Neural cell (in vitro differentiated cells): ENCODE results near the gene MACO1. TPM values are rescaled to one million over a fixed set of nuclear protein-coding genes. Genes with fewer than 3 reads are reported as not detected.

Source experiments
- H2AFZ ChIP-seq: fragments of 200-600, 300-800 bp; sonication (generic), shearing (Covaris generic); 2 replicates; pipeline ENCODE4 v1.6.0; 2014; ENCODE audit warnings: low read depth, mild to moderate bottlenecking, antibody characterized with exemption, low read length, moderate library complexity
- H3F3A ChIP-seq: fragments of 200-600 bp; shearing (Covaris generic); 2 replicates; pipeline ENCODE4 v1.6.1; 2016; ENCODE audit warnings: mild to moderate bottlenecking, moderate library complexity, mixed read lengths, antibody characterized with exemption, low read length; ENCODE audit not compliant: insufficient read depth, poor library complexity, severe bottlenecking
- H3K27ac ChIP-seq: fragments of 200-600, 300-800 bp; sonication (generic), shearing (Covaris generic); 2 replicates; pipeline ENCODE4 v1.5.1; 2014; ENCODE audit warnings: mild to moderate bottlenecking, low read length, moderate library complexity
- H3K27me3 ChIP-seq: fragments of 300-800, 200-600 bp; sonication (generic), shearing (Covaris generic); 2 replicates; pipeline ENCODE4 v1.6.0; 2014; ENCODE audit warnings: mild to moderate bottlenecking, low read depth, low read length, moderate library complexity; ENCODE audit not compliant: insufficient read depth
- H3K36me3 ChIP-seq: fragments of 300-800, 200-600 bp; sonication (generic), shearing (Covaris generic); 2 replicates; pipeline ENCODE4 v1.5.1; 2014; ENCODE audit warnings: mild to moderate bottlenecking, antibody characterized with exemption, low read length, moderate library complexity; ENCODE audit not compliant: insufficient read depth
- H3K4me2 ChIP-seq: fragments of 300-800, 200-600 bp; sonication (generic), shearing (Covaris generic); 2 replicates; pipeline ENCODE4 v1.6.0; 2014; ENCODE audit warnings: mild to moderate bottlenecking, low read length
- H3K4me3 ChIP-seq: fragments of 300-800, 200-600 bp; sonication (generic), shearing (Covaris generic); 2 replicates; pipeline ENCODE4 v1.5.1; 2014; ENCODE audit warnings: mild to moderate bottlenecking, low read length, moderate library complexity
- H3K79me2 ChIP-seq: fragments of 200-600 bp; shearing (Covaris generic); replicated peaks from 2 replicates; pipeline ENCODE4 v1.6.0; 2014; ENCODE audit warnings: mild to moderate bottlenecking, low read length, moderate library complexity; ENCODE audit not compliant: insufficient read depth
- H3K9ac ChIP-seq: fragments of 300-800, 200-600 bp; sonication (generic), shearing (Covaris generic); 2 replicates; pipeline ENCODE4 v1.6.1; 2016; ENCODE audit warnings: mild to moderate bottlenecking, low read length, mixed read lengths
- H3K9me2 ChIP-seq: fragments of 200-600 bp; shearing (Covaris generic); 2 replicates; pipeline ENCODE4 v1.6.1; 2016; ENCODE audit warnings: mild to moderate bottlenecking, low read length, mixed read lengths; ENCODE audit not compliant: insufficient read depth
- H3K9me3 ChIP-seq: fragments of 200-600, 300-800 bp; sonication (generic), shearing (Covaris generic); 2 replicates; pipeline ENCODE4 v1.6.1; 2016; ENCODE audit warnings: mild to moderate bottlenecking, mixed run types, low read length, moderate library complexity, mixed read lengths
- H4K20me1 ChIP-seq: fragments of 200-600 bp; shearing (Covaris generic); 2 replicates; pipeline ENCODE4 v1.6.1; 2016; ENCODE audit warnings: mild to moderate bottlenecking, mixed run types; ENCODE audit not compliant: insufficient read depth
- CTCF ChIP-seq: fragments of 450-650 bp; IDR thresholded peaks from 2 replicates; pipeline ENCODE4 v1.5.1; 2014; ENCODE audit warnings: antibody characterized with exemption, mild to moderate bottlenecking, moderate library complexity; ENCODE audit not compliant: poor library complexity, severe bottlenecking
- EP300 ChIP-seq: fragments of 450-650 bp; conservative IDR thresholded peaks from 2 replicates; pipeline ENCODE4 v1.6.1; 2014; ENCODE audit warnings: antibody characterized with exemption, mild to moderate bottlenecking, moderate library complexity; ENCODE audit not compliant: poor library complexity, severe bottlenecking
- EZH2 ChIP-seq: fragments of 200-600, 300-800 bp; shearing (Covaris generic), sonication (generic); IDR thresholded peaks from 2 replicates; pipeline ENCODE4 v1.6.1; 2014; ENCODE audit warnings: antibody characterized with exemption, low read length, borderline replicate concordance, mild to moderate bottlenecking; ENCODE audit not compliant: insufficient read depth, poor library complexity, severe bottlenecking
- MXI1 ChIP-seq: fragments of 450-650 bp; conservative IDR thresholded peaks from 2 replicates; pipeline ENCODE4 v1.6.1; 2014; ENCODE audit warnings: antibody characterized with exemption, mild to moderate bottlenecking; ENCODE audit not compliant: poor library complexity, severe bottlenecking
- POLR2AphosphoS5 ChIP-seq: IDR thresholded peaks from 2 replicates; pipeline ENCODE4 v1.6.1; 2012
- RAD21 ChIP-seq: fragments of 450-650 bp; conservative IDR thresholded peaks from 2 replicates; pipeline ENCODE4 v1.6.1; 2014; ENCODE audit warnings: antibody characterized with exemption, mild to moderate bottlenecking, moderate library complexity
- REST ChIP-seq: IDR thresholded peaks from 2 replicates; pipeline ENCODE4 v1.6.1; 2012; ENCODE audit warnings: borderline replicate concordance
- SMC3 ChIP-seq: fragments of 450-650 bp; conservative IDR thresholded peaks from 2 replicates; pipeline ENCODE4 v1.6.1; 2014; ENCODE audit warnings: antibody characterized with exemption, mild to moderate bottlenecking, moderate library complexity; ENCODE audit not compliant: poor library complexity
- TAF1 ChIP-seq: IDR thresholded peaks from 2 replicates; pipeline ENCODE4 v1.6.1; 2012; ENCODE audit warnings: low read depth
- polyA plus RNA-seq: library from polyadenylated mRNA; depleted of rRNA; stranded (reverse); fragments of >200 nt; gene quantifications from 2 replicates; pipeline ENCODE4 v1.2.3, GENCODE V29; 2014

MACO1 gene
- polyA plus RNA-seq, 1 donor from 2014 or later = 56.6 TPM

DNA sequence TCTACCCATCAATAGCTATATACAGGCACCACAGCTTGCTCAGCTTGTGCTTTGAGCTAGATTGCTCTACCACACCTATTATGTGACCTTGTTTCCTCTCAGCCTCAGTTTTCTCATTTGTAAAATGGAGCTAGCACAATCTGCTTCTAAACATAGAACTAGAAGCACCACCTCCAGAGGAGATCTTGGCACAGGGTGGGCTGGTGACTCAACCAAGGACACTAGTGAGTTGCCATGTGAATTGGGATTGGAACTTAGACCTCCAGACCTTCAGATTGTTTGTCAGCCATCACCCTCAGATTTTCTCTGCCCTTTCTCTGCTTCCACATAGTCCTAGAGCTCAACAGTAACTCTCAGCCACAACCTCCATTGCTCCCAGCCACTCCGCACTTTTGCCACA, 3.0 kb upstream of the MACO1 start:
- Histone ChIP-seq H3K4me2 (no peak overlapping the region), H4K20me1 (peaks cover 10% of the 10 kb centered on the region), H3K27ac (no peak overlapping the region), H3K79me2 (peaks cover 18% of the 10 kb centered on the region), H3K9me3 (no peaks in the 10 kb centered on the region), H3K4me3 (no peak overlapping the region), H3K9me2 (no peaks in the 10 kb centered on the region), H3K36me3 (no peaks in the 10 kb centered on the region), H3K27me3 (no peaks in the 10 kb centered on the region), H3F3A (no peaks in the 10 kb centered on the region), H3K9ac (no peak overlapping the region), H2AFZ (no peak overlapping the region)
- TF ChIP-seq EP300 (no peak), SMC3 (no peak), REST (no peak), POLR2AphosphoS5 (no peak), MXI1 (no peak), TAF1 (no peak), CTCF (no peak), EZH2 (no peak), RAD21 (no peak)

DNA sequence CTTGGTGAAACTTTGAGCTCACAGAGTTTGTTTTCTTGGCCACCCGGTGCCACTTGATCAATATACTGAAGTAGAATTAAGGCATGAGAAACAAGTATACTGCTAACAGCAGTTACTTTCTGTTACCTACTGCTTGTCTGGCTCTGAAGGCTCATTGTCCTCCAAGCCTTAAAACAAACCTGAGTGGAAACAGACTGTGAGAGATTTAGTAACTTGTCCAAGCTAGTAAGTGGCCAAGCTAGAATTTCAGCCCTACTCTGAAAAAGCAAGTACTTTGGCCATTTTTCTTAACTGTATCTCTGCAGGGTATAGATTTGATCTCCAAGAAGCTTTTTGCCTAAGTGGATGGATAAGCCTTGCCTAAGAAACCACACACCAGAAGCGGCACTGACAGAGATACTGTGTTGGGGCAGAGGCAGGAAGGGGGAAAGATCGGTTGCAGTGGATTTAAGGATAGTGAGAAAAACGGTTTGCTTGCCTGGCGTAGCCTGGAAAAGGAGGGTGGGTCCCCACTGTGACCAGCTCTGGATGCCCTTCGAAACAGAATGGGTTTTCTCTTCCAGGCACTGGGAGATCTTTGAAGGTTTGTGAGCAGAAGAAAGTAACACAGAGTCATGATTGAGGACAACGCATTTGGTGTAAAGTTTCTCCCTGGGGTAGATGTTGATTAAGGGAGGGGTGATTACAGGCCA, 2.1 kb upstream of the MACO1 start:
- Histone ChIP-seq H3K9ac (no peak overlapping the region), H3K36me3 (no peaks in the 10 kb centered on the region), H3K9me2 (no peaks in the 10 kb centered on the region), H3K9me3 (no peaks in the 10 kb centered on the region), H4K20me1 (peaks cover 19% of the 10 kb centered on the region), H3K27me3 (no peaks in the 10 kb centered on the region), H3K79me2 (peaks cover 27% of the 10 kb centered on the region), H2AFZ (no peak overlapping the region), H3K4me2 (no peak overlapping the region), H3K27ac (no peak overlapping the region), H3K4me3 (no peak overlapping the region), H3F3A (no peaks in the 10 kb centered on the region)
- no peak for TF ChIP-seq SMC3
- no peak for TF ChIP-seq EZH2
- no peak for TF ChIP-seq MXI1
- no peak for TF ChIP-seq TAF1
- no peak for TF ChIP-seq RAD21
- no peak for TF ChIP-seq POLR2AphosphoS5
- TF ChIP-seq EP300 = no peak
- no peak for TF ChIP-seq REST
- TF ChIP-seq CTCF = no peak
